Psoas muscle (tissue), 8 donors: Measurements from ENCODE around the gene PCCA. TPM values are rescaled to one million over a fixed set of nuclear protein-coding genes. Genes with fewer than 3 reads are reported as not detected.

Source experiments
- ATAC-seq, 4 donors: fragments of 200-7000 bp; cut with Tn5 transposase; one replicate each; pipeline ENCODE4 v1.9.1; 2020; ENCODE audit warnings: moderate library complexity in 3 of 4, mild to moderate bottlenecking in 2 of 4
- DNase-seq, 2 donors: peaks; one replicate each; pipeline ENCODE4 v3.0.0-alpha.2; 2020
- H3K27ac ChIP-seq: fragments of 200-600 bp; one replicate; pipeline ENCODE4 v1.8.0; 2022
- H3K27me3 ChIP-seq, 3 donors: fragments of 200-600 bp in 1 of 3; one replicate each; pipeline versions ENCODE4 v1.6.1 to v1.8.0; 2013 to 2022; ENCODE audit warnings: low read length in 2 of 3, mild to moderate bottlenecking in 2 of 3, moderate library complexity in 1 of 3; ENCODE audit not compliant: insufficient read depth in 3 of 3
- H3K36me3 ChIP-seq, 2 donors: fragments of 200-600 bp in 1 of 2; one replicate each; pipeline versions ENCODE4 v1.6.1 to v1.8.0; 2013 to 2022; ENCODE audit warnings: low read depth in 1 of 2, mild to moderate bottlenecking in 1 of 2, moderate library complexity in 1 of 2; ENCODE audit not compliant: insufficient read depth in 1 of 2
- H3K4me1 ChIP-seq: fragments of 200-600 bp; one replicate; pipeline ENCODE4 v1.8.0; 2022
- H3K4me3 ChIP-seq: fragments of 200-600 bp; one replicate; pipeline ENCODE4 v1.8.0; 2022; ENCODE audit warnings: mild to moderate bottlenecking
- H3K9me3 ChIP-seq: fragments of 200-600 bp; one replicate; pipeline ENCODE4 v1.8.0; 2022
- WGBS, 3 donors: extraction: QIAGEN DNeasy Blood & Tissue Kit; methylation state at CpG; one replicate each; pipeline versions ENCODE4 v1.1.6 to v1.1.7; 2013; 5-methylcytosine and 5-hydroxymethylcytosine counted together
- intact Hi-C, 2 donors: fragments of 100-400 bp; cut with DNase I; formaldehyde crosslinking; loops; one replicate each; pipeline versions ENCODE4 v1.11.0 to v1.14.2; 2022
- polyA plus RNA-seq, 3 donors: library from polyadenylated mRNA; stranded (reverse); fragments of 200-250 nt; gene quantifications; one replicate each; pipeline ENCODE4 v1.2.3, GENCODE V29; 2013
- total RNA-seq, 4 donors: library from RNA; stranded (reverse); fragmentation: NEBNext Ultra II Directional in 2 of 4; extraction: Animal tissue kit (Norgen Biotek cat#: 25700) in 2 of 4; gene quantifications; one replicate each; pipeline versions ENCODE4 v1.2.1 to v1.2.4, GENCODE V29; 2021 to 2023
- TF ChIP-seq, protein P1 (sequence below): fragments of 200-600 bp; IDR thresholded peaks from one replicate; pipeline ENCODE4 v1.8.0; 2022; ENCODE audit warnings: antibody characterized with exemption
- donor health status: healthy with polysubstance abuse.
- donor health status: DM: no; HTN: no; CAD: no; lungs with moderate emphysema.
- donor health status: Bipolar disorder and iron deficiency.
- donor health status: healthy.
- donor health status: DM: yes; HTN: yes; CAD: no.
- donor health status: DM: no; HTN: no; CAD: no.
- donor health status: DM: no; HTN: no; CAD: no.
- donor health status: DM: yes; HTN: yes; CAD: no.

The PCCA gene
- total and polyA plus RNA-seq, 7 donors: 6.2 to 23.9 (median 13.3) TPM

DNA sequence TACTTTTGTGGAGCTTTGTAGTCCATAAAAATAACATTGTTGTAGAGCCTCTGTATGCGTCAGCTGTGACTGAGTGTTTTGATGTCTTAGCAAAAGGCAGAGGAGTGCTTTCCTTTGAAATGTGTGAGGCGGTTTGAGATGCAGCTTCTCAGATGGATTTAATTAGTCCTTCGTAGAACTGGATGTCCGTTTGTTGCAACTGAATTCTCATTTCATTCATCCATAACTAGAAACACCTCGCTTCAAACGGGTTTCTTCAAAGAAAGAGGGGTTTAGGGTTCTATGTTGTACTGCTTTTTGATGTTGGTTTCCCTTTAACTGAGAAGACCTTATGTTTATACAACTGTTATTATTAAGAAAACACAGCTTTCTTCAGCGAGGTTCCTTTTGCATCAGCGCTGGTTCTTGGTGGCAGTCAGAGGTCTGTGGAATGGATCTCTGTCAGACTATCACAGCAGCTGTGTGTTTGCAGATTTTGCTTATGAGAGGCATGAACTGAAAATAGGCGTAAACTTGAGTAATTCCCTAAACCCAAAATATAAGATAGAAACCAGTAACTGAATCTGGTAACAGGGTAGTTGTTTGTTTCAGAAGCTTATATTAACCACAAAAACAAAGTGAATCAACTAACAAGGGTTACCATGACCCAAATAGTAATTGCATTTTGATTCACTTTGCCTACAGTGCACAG is 305.3 kb downstream of the PCCA start:
- no peak overlapping the region for H3K4me3 ChIP-seq
- no peaks in the 10 kb centered on the region for H3K9me3 ChIP-seq
- intact Hi-C loops: no loop called here
- no peaks in the 10 kb centered on the region for H3K27me3 ChIP-seq
- H3K4me1 ChIP-seq: no peaks in the 10 kb centered on the region
- TF ChIP-seq, protein P1, sequence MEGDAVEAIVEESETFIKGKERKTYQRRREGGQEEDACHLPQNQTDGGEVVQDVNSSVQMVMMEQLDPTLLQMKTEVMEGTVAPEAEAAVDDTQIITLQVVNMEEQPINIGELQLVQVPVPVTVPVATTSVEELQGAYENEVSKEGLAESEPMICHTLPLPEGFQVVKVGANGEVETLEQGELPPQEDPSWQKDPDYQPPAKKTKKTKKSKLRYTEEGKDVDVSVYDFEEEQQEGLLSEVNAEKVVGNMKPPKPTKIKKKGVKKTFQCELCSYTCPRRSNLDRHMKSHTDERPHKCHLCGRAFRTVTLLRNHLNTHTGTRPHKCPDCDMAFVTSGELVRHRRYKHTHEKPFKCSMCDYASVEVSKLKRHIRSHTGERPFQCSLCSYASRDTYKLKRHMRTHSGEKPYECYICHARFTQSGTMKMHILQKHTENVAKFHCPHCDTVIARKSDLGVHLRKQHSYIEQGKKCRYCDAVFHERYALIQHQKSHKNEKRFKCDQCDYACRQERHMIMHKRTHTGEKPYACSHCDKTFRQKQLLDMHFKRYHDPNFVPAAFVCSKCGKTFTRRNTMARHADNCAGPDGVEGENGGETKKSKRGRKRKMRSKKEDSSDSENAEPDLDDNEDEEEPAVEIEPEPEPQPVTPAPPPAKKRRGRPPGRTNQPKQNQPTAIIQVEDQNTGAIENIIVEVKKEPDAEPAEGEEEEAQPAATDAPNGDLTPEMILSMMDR: no peak
- DNase-seq: no peak
- no peaks in the 10 kb centered on the region for H3K36me3 ChIP-seq
- WGBS, 3 donors: 63 to 78% (median 69%) methylated on average over 9 of the region's 9 CpGs
- ATAC-seq: peak in 1 of 4 donors; percentile 28
- peak overlapping the region; percentile 62 for H3K27ac ChIP-seq

DNA sequence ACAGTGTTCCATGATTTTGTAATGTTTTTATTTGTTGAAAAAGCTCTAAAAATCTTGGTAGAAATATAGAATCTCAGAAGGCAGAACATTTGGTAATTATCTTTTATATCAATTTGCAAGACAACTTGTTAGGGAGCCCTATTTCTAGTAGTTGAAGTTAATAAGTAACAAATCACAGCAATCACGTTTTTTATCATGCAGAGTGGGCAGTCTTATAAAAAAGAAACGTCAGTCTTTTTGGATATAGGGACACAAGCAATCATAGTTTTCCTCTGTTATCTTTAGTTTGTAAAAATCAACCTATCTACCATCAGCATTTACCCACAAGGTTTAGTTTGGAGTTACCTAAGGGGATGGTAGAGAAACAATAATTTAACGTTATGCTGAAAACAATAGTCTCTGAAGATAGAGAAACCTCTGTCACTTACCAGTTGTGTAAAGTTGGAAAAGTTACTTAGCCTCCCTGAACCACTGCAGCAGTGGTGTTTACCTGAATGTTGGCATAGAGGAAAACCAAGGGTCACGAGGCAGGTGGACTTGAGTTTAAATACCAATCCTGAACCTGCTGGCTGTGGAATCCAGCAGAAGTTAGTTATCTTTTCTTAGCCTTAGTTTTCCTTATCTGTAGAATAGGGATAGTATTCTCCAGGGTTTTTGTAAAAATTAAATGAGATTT is 306.9 kb downstream of the PCCA start:
- no peaks in the 10 kb centered on the region for H3K4me1 ChIP-seq
- TF ChIP-seq, protein P1: no peak
- 85 to 91% (median 90%) methylated on average over 4 of the region's 4 CpGs for WGBS, 3 donors
- intact Hi-C loops: no loop called here
- ATAC-seq (no peak), DNase-seq (no peak)
- H3K27me3 ChIP-seq: no peaks in the 10 kb centered on the region
- H3K27ac ChIP-seq: no peak overlapping the region
- no peaks in the 10 kb centered on the region for H3K36me3 ChIP-seq
- H3K4me3 ChIP-seq: no peak overlapping the region
- H3K9me3 ChIP-seq: no peaks in the 10 kb centered on the region

DNA sequence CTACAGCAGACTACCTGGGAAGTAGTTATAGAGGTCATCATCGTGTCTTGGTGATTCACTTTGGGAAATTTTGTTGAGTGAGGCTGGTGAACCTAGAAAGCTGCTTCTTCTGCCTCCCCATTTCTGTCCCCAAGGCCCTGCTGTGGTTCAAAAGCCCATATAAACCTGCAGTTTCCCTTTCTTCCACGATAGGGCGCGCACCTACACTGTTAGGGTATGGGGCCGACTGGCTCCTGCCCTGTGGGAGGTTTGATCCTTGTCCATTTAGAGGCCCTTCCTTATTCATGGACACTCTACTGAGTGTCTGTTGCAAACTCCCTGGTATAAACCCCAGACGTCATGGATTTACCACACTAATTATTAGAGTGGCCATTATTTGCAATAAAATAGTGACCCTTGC is 307.9 kb downstream of the PCCA start:
- Histone ChIP-seq H3K4me1 (no peaks in the 10 kb centered on the region), H3K27ac (no peak overlapping the region), H3K9me3 (no peaks in the 10 kb centered on the region), H3K4me3 (no peak overlapping the region), H3K36me3 (no peaks in the 10 kb centered on the region), H3K27me3 (no peaks in the 10 kb centered on the region)
- intact Hi-C loops: no loop called here
- 84% methylated on average over 6 of the region's 6 CpGs for WGBS, 3 donors
- ATAC-seq: no peak
- TF ChIP-seq, protein P1: no peak
- DNase-seq: no peak

DNA sequence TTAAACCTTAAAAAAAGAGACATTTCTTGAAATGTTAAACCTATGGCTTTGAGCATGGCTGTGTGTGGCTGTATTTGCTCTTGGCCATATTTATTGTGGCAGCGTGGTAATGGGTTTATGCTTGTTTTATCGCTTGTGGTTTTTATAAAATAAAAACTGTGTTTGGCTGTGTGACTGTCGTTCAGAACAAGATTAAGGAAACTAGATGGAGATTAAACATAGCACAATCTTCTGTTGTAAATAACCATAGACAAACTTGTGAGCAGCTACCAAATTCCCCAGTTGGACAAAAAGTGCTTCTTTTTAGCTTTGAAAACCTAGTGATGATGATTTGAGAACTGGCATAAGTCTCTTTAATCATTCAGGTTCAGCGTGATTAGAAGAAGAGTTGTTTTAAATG is 308.7 kb downstream of the PCCA start:
- 61 to 83% (median 69%) methylated on average over 4 of the region's 4 CpGs for WGBS, 3 donors
- Histone ChIP-seq H3K27me3 (no peaks in the 10 kb centered on the region), H3K27ac (no peak overlapping the region), H3K36me3 (no peaks in the 10 kb centered on the region), H3K4me1 (no peaks in the 10 kb centered on the region), H3K4me3 (no peak overlapping the region), H3K9me3 (no peaks in the 10 kb centered on the region)
- DNase-seq: no peak
- ATAC-seq: no peak
- intact Hi-C loops: no loop called here
- TF ChIP-seq, protein P1: no peak
